DND-41 (cell line): Measurements from ENCODE around the gene ZNRF1.
"Not testable (repeated sequence)": the region's sequence is repeated elsewhere in the genome, so short reads cannot be mapped to it uniquely, and the experiment has no call there.

Experiments used
- ATAC-seq: fragments of 200-7000 bp; cut with Tn5 transposase; 3 replicates; pipeline ENCODE4 v1.9.1; 2021; ENCODE audit warnings: low read depth; ENCODE audit not compliant: insufficient read depth
- DNase-seq: peaks from one replicate; pipeline ENCODE4 v3.0.0-alpha.2; 2020
- H2AFZ ChIP-seq: 2 replicates; pipeline ENCODE4 v1.6.0; 2012; ENCODE audit warnings: low read depth, low read length
- H3K27ac ChIP-seq: 2 replicates; pipeline ENCODE4 v1.5.1; 2012; ENCODE audit warnings: low read length, inconsistent platforms
- H3K27me3 ChIP-seq: fragments of 200-600 bp; sonication (generic); 2 replicates; pipeline ENCODE4 v1.6.0; 2012; ENCODE audit warnings: low read length, mild to moderate bottlenecking, inconsistent platforms; ENCODE audit not compliant: insufficient read depth, poor library complexity
- H3K36me3 ChIP-seq: 2 replicates; pipeline ENCODE4 v1.5.1; 2012; ENCODE audit warnings: low read length, inconsistent platforms; ENCODE audit not compliant: insufficient read depth
- H3K4me1 ChIP-seq: 2 replicates; pipeline ENCODE4 v1.5.1; 2012; ENCODE audit warnings: mild to moderate bottlenecking, low read length; ENCODE audit not compliant: insufficient read depth
- H3K4me2 ChIP-seq: 2 replicates; pipeline ENCODE4 v1.6.0; 2012; ENCODE audit warnings: mild to moderate bottlenecking, moderate library complexity, low read length, inconsistent platforms; ENCODE audit not compliant: insufficient read depth
- H3K4me3 ChIP-seq, 2 experiments: fragments of 200-600 bp in 1 of 2; shearing (Covaris generic) in 1 of 2; 2 replicates each; pipeline ENCODE4 v1.5.1; 2012 to 2016; ENCODE audit warnings: inconsistent platforms in 2 of 2, low read length in 2 of 2, mild to moderate bottlenecking in 2 of 2, low read depth in 1 of 2, moderate library complexity in 1 of 2
- H3K79me2 ChIP-seq: 2 replicates; pipeline ENCODE4 v1.6.0; 2012; ENCODE audit warnings: low read length, inconsistent platforms; ENCODE audit not compliant: insufficient read depth
- H3K9ac ChIP-seq: 2 replicates; pipeline ENCODE4 v1.6.0; 2012; ENCODE audit warnings: low read depth, mild to moderate bottlenecking, inconsistent platforms, low read length, moderate library complexity
- H3K9me3 ChIP-seq: 2 replicates; pipeline ENCODE4 v1.5.1; 2012; ENCODE audit warnings: low read length, moderate library complexity, mild to moderate bottlenecking, inconsistent platforms; ENCODE audit not compliant: insufficient read depth, severe bottlenecking
- H4K20me1 ChIP-seq: 2 replicates; pipeline ENCODE4 v1.6.0; 2012; ENCODE audit warnings: low read length; ENCODE audit not compliant: insufficient read depth
- CTCF ChIP-seq: IDR thresholded peaks from 2 replicates; pipeline ENCODE4 v1.5.1; 2012; ENCODE audit warnings: borderline replicate concordance, low read length, moderate library complexity, mild to moderate bottlenecking; ENCODE audit not compliant: poor library complexity, severe bottlenecking; ENCODE audit errors: extremely low read depth
- EZH2 ChIP-seq: IDR thresholded peaks from 3 replicates; pipeline ENCODE4 v1.6.1; 2012; ENCODE audit warnings: borderline replicate concordance, low read depth, mild to moderate bottlenecking, moderate library complexity, low read length, inconsistent platforms; ENCODE audit not compliant: severe bottlenecking

Gene ZNRF1

GRCh38 chr16:75088934-75089333, 90.1 kb downstream of the ZNRF1 start:
- H3K27me3 ChIP-seq: no peaks in the 10 kb centered on the region
- TF ChIP-seq EZH2 (no peak), CTCF (no peak)
- DNase-seq: no peak
- no peak overlapping the region for H3K9ac ChIP-seq
- H3K9me3 ChIP-seq: no peaks in the 10 kb centered on the region
- peaks cover 78% of the 10 kb centered on the region for H3K4me1 ChIP-seq
- no peak overlapping the region for H3K4me2 ChIP-seq
- peaks cover 61% of the 10 kb centered on the region for H3K36me3 ChIP-seq
- peaks cover 45% of the 10 kb centered on the region for H4K20me1 ChIP-seq
- ATAC-seq: no peak
- H3K79me2 ChIP-seq: peaks cover 100% of the 10 kb centered on the region
- peak overlapping the region; percentile 75 for H3K27ac ChIP-seq
- no peak overlapping the region for H3K4me3 ChIP-seq
- H2AFZ ChIP-seq: no peak overlapping the region

GRCh38 chr16:75089486-75090202, 90.8 kb downstream of the ZNRF1 start:
- H3K9me3 ChIP-seq: no peaks in the 10 kb centered on the region
- H3K36me3 ChIP-seq: peaks cover 61% of the 10 kb centered on the region
- H2AFZ ChIP-seq: no peak overlapping the region
- H3K27ac ChIP-seq: peak overlapping the region; percentile 67
- no peaks in the 10 kb centered on the region for H3K27me3 ChIP-seq
- DNase-seq (no peak), ATAC-seq (no peak)
- no peak overlapping the region for H3K9ac ChIP-seq
- peaks cover 52% of the 10 kb centered on the region for H4K20me1 ChIP-seq
- no peak overlapping the region for H3K4me2 ChIP-seq
- no peak overlapping the region for H3K4me3 ChIP-seq
- TF ChIP-seq EZH2 (no peak), CTCF (no peak)
- H3K4me1 ChIP-seq: peaks cover 78% of the 10 kb centered on the region
- peaks cover 100% of the 10 kb centered on the region for H3K79me2 ChIP-seq

- peaks cover 57% of the 10 kb centered on the region for H4K20me1 ChIP-seq
- H3K4me2 ChIP-seq, H3K27me3 ChIP-seq, ATAC-seq, H2AFZ ChIP-seq, H3K4me3 ChIP-seq, H3K9ac ChIP-seq, DNase-seq, H3K9me3 ChIP-seq: not testable (repeated sequence)
- peaks cover 78% of the 10 kb centered on the region for H3K4me1 ChIP-seq
- peak overlapping the region; percentile 67; the same call in 1 of the 2 replicates for H3K27ac ChIP-seq
- H3K36me3 ChIP-seq: peaks cover 62% of the 10 kb centered on the region
- peaks cover 100% of the 10 kb centered on the region for H3K79me2 ChIP-seq
Observed at GRCh38 chr16:75090899-75091298, 92.1 kb downstream of the ZNRF1 start.

GRCh38 chr16:75091619-75092018, 92.8 kb downstream of the ZNRF1 start:
- not testable (repeated sequence) for H3K27ac ChIP-seq, H3K27me3 ChIP-seq, H3K9ac ChIP-seq, DNase-seq, H2AFZ ChIP-seq, ATAC-seq, H3K9me3 ChIP-seq, H3K4me2 ChIP-seq, H3K4me3 ChIP-seq
- Histone ChIP-seq H3K79me2 (peaks cover 100% of the 10 kb centered on the region), H4K20me1 (peaks cover 57% of the 10 kb centered on the region), H3K36me3 (peaks cover 61% of the 10 kb centered on the region), H3K4me1 (peaks cover 78% of the 10 kb centered on the region)
